CD14-positive monocyte (primary cell): ENCODE measurements around the gene SLCO3A1. TPM values are rescaled to one million over a fixed set of nuclear protein-coding genes. Genes with fewer than 3 reads are reported as not detected.
A peak's percentile ranks its signal among the peaks of the same experiment; 100 is the strongest.

Experiments used
- DNase-seq, 3 donors: peaks; one replicate each; pipeline ENCODE4 v3.0.0-alpha.2; 2011 to 2022
- H2AFZ ChIP-seq: 2 replicates; pipeline ENCODE4 v1.6.0; 2012; ENCODE audit warnings: mild to moderate bottlenecking, low read depth, low read length, inconsistent platforms; ENCODE audit not compliant: insufficient read depth, poor library complexity, severe bottlenecking
- H3K27ac ChIP-seq, 2 donors: 1 replicate in 1 of 2; 2 replicates in 1 of 2; pipeline ENCODE4 v1.5.1; 2012 to 2013; ENCODE audit warnings: low read length in 2 of 2, control low read depth in 1 of 2, inconsistent platforms in 1 of 2, low read depth in 1 of 2, mild to moderate bottlenecking in 1 of 2
- H3K27me3 ChIP-seq, 2 donors: one replicate each; pipeline versions ENCODE4 v1.6.0 to v1.6.1; 2011 to 2013; ENCODE audit warnings: low read length in 2 of 2; ENCODE audit not compliant: control insufficient read depth in 2 of 2, insufficient read depth in 2 of 2
- H3K36me3 ChIP-seq, 2 donors: replicated peaks in 1 of 2; 1 replicate in 1 of 2; 2 replicates in 1 of 2; pipeline versions ENCODE4 v1.5.1 to v1.6.1; 2012 to 2013; ENCODE audit warnings: low read length in 2 of 2, control low read depth in 1 of 2, inconsistent platforms in 1 of 2, mild to moderate bottlenecking in 1 of 2; ENCODE audit not compliant: insufficient read depth in 2 of 2, control insufficient read depth in 1 of 2
- H3K4me1 ChIP-seq, 2 donors: 1 replicate in 1 of 2; 2 replicates in 1 of 2; pipeline versions ENCODE4 v1.5.1 to v1.6.1; 2012 to 2013; ENCODE audit warnings: low read length in 2 of 2, control low read depth in 1 of 2, inconsistent platforms in 1 of 2, mild to moderate bottlenecking in 1 of 2, moderate library complexity in 1 of 2; ENCODE audit not compliant: insufficient read depth in 2 of 2, control insufficient read depth in 1 of 2
- H3K4me2 ChIP-seq: replicated peaks from 2 replicates; pipeline ENCODE3; 2012; ENCODE audit warnings: low read length, moderate library complexity, mild to moderate bottlenecking; ENCODE audit not compliant: poor library complexity, severe bottlenecking; ENCODE audit errors: extremely low read depth
- H3K4me3 ChIP-seq, 3 experiments: fragments of 200-600 bp in 1 of 3; sonication (generic) in 1 of 3; replicated peaks in 1 of 3; 1 replicate in 2 of 3; 2 replicates in 1 of 3; pipeline ENCODE4 v1.5.1; 2011 to 2013; ENCODE audit warnings: low read length in 3 of 3, mild to moderate bottlenecking in 3 of 3, control low read depth in 2 of 3, low read depth in 2 of 3, inconsistent platforms in 1 of 3, moderate library complexity in 1 of 3
- H3K79me2 ChIP-seq: 2 replicates; pipeline ENCODE4 v1.6.0; 2012; ENCODE audit warnings: mild to moderate bottlenecking, control low read depth, inconsistent platforms, low read length, moderate library complexity; ENCODE audit not compliant: insufficient read depth
- H3K9ac ChIP-seq: 2 replicates; pipeline ENCODE4 v1.6.0; 2017; ENCODE audit warnings: low read length, mild to moderate bottlenecking; ENCODE audit not compliant: insufficient read depth, poor library complexity, severe bottlenecking
- H3K9me3 ChIP-seq, 2 donors: replicated peaks in 1 of 2; 1 replicate in 1 of 2; 2 replicates in 1 of 2; pipeline versions ENCODE4 v1.5.1 to v1.6.1; 2012 to 2013; ENCODE audit warnings: low read length in 2 of 2, control low read depth in 1 of 2; ENCODE audit not compliant: control insufficient read depth in 1 of 2, insufficient read depth in 1 of 2
- H4K20me1 ChIP-seq: 2 replicates; pipeline ENCODE4 v1.6.0; 2012; ENCODE audit warnings: mild to moderate bottlenecking, low read length, control low read depth, moderate library complexity; ENCODE audit not compliant: insufficient read depth
- H3K27ac Mint-ChIP-seq, 7 donors: one replicate each; pipeline ENCODE4 v1.8.0; 2020; ENCODE audit warnings: mild to moderate bottlenecking in 7 of 7, mixed read lengths in 7 of 7, moderate library complexity in 6 of 7, inconsistent platforms in 2 of 7
- H3K27me3 Mint-ChIP-seq, 3 donors: one replicate each; pipeline ENCODE4 v1.8.0; 2021 to 2022; ENCODE audit warnings: low read depth in 3 of 3, mild to moderate bottlenecking in 3 of 3, mixed read lengths in 3 of 3, moderate library complexity in 3 of 3, inconsistent platforms in 1 of 3
- H3K36me3 Mint-ChIP-seq, 2 donors: one replicate each; pipeline ENCODE4 v1.8.0; 2020; ENCODE audit warnings: mixed read lengths in 2 of 2, inconsistent platforms in 1 of 2, mild to moderate bottlenecking in 1 of 2
- H3K4me1 Mint-ChIP-seq: one replicate; pipeline ENCODE4 v1.8.0; 2020; ENCODE audit warnings: mild to moderate bottlenecking, mixed read lengths
- H3K4me3 Mint-ChIP-seq, 2 donors: one replicate each; pipeline ENCODE4 v1.8.0; 2020; ENCODE audit warnings: mild to moderate bottlenecking in 2 of 2, mixed read lengths in 2 of 2, moderate library complexity in 1 of 2
- H3K9me3 Mint-ChIP-seq, 7 donors: one replicate each; pipeline ENCODE4 v1.8.0; 2020 to 2022; ENCODE audit warnings: mixed read lengths in 7 of 7, mild to moderate bottlenecking in 6 of 7, moderate library complexity in 6 of 7, inconsistent platforms in 2 of 7
- CTCF ChIP-seq: fragments of 200-600 bp; IDR thresholded peaks from one replicate; pipeline ENCODE4 v1.8.0; 2022; ENCODE audit warnings: antibody characterized with exemption, mild to moderate bottlenecking
- WGBS: methylation state at CpG from one replicate; pipeline ENCODE4 v1.1.5; 2013; ENCODE audit warnings: missing lambda C conversion rate; ENCODE audit not compliant: insufficient coverage; 5-methylcytosine and 5-hydroxymethylcytosine counted together
- intact Hi-C, 2 donors: fragments of 100-400 bp; cut with micrococcal nuclease; formaldehyde crosslinking; loops; one replicate each; pipeline versions ENCODE4 v1.15.0 to v1.15.1; 2023
- polyA plus RNA-seq, 3 donors: library from polyadenylated mRNA; depleted of rRNA in 1 of 3; unstranded in 2 of 3; stranded (reverse) in 1 of 3; fragments of 300-500 nt in 2 of 3; fragments of >200 nt in 1 of 3; fragmentation: Illumina TruSeq in 2 of 3; gene quantifications; 1 replicate in 2 of 3; 2 replicates in 1 of 3; pipeline ENCODE4 v1.2.3, GENCODE V29; 2012 to 2021

The SLCO3A1 gene
- polyA plus RNA-seq, 3 donors, result 53.7 to 76.2 (median 62.8) TPM

DNA sequence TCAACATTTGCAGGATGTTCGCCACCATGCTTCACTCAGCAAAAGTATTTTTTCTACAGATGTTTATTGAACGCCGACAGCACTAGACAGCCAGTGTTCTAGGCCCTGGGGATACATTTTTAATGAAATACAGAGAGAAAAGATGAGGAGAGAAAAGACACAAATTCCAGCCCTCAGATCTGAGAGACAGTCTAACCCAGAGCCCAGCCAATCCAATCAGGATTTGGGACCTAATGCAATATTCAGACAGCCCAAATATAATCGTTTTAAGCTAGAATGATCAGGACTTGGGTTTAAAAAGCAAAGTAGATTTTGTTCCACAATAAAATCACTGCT, 174.8 kb downstream of the SLCO3A1 start:
- no peak for TF ChIP-seq CTCF
- peaks cover 0 to 10% of the 10 kb centered on the region in 2 donors for H3K36me3 ChIP-seq
- no peaks in the 10 kb centered on the region for H3K27me3 ChIP-seq
- H3K4me1 ChIP-seq, result peaks cover 7 to 10% of the 10 kb centered on the region in 2 donors
- peaks cover 100% of the 10 kb centered on the region for H4K20me1 ChIP-seq
- H3K9me3 Mint-ChIP-seq, result no peaks in the 10 kb centered on the region
- peaks cover 89% of the 10 kb centered on the region for H3K79me2 ChIP-seq
- no peak overlapping the region for H3K9ac ChIP-seq
- H3K36me3 Mint-ChIP-seq, result peaks cover 3% of the 10 kb centered on the region in 2 donors
- no peak overlapping the region for H3K4me2 ChIP-seq
- intact Hi-C loops, result no loop called here
- no peaks in the 10 kb centered on the region for H3K9me3 ChIP-seq
- DNase-seq, result no peak
- no peak overlapping the region for H3K27ac ChIP-seq
- peak overlapping the region in 1 of 7 donors; percentile 38 for H3K27ac Mint-ChIP-seq
- H3K27me3 Mint-ChIP-seq, result no peaks in the 10 kb centered on the region
- peaks cover 16% of the 10 kb centered on the region for H3K4me1 Mint-ChIP-seq
- no peak overlapping the region for H3K4me3 ChIP-seq
- no peak overlapping the region for H2AFZ ChIP-seq
- no peak overlapping the region for H3K4me3 Mint-ChIP-seq
- no CpG with 5 or more reads among the region's 4 CpGs for WGBS

DNA sequence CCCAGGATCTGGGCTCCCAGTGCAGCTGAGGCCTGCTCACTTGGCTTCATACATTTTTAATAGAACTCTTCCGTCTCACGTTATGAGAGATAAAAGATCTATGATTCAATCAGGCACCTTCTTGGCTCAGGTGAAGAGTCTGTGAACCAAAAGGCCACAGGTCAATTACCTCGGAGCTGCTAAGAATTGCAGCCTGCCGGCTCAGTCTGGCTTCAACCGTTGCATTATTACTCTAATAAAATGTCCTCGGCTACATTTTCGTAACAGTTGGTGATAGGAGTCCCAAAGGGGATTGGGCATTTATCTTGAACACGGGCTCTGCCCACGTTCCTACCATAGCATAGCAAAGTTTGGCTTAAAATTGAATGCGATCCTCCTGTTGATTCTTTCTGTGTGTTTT, 176.3 kb downstream of the SLCO3A1 start:
- H3K4me1 Mint-ChIP-seq, result peaks cover 23% of the 10 kb centered on the region

More for the DNA sequence above, 176.3 kb downstream of the SLCO3A1 start:
- no peak for TF ChIP-seq CTCF
- Histone ChIP-seq H3K79me2 (peaks cover 90% of the 10 kb centered on the region), H3K9ac (no peak overlapping the region), H3K27ac (no peak overlapping the region), H3K4me3 (no peak overlapping the region), H3K27me3 (no peaks in the 10 kb centered on the region), H2AFZ (no peak overlapping the region), H3K9me3 (no peaks in the 10 kb centered on the region), H3K4me2 (no peak overlapping the region), H3K4me1 (peaks cover 8 to 12% of the 10 kb centered on the region in 2 donors), H4K20me1 (peaks cover 100% of the 10 kb centered on the region), H3K36me3 (peaks cover 0 to 10% of the 10 kb centered on the region in 2 donors)
- intact Hi-C loops, result no loop called here
- Mint-ChIP-seq H3K27me3 (no peaks in the 10 kb centered on the region), H3K4me3 (no peak overlapping the region), H3K36me3 (peaks cover 3% of the 10 kb centered on the region in 2 donors), H3K27ac (no peak overlapping the region), H3K9me3 (no peaks in the 10 kb centered on the region)
- DNase-seq, result no peak
- WGBS, result 99% methylated on average over 9 of the region's 10 CpGs
